Skeletal muscle tissue (tissue), 4 donors: ENCODE measurements around the gene TOLLIP. TPM values are rescaled to one million over a fixed set of nuclear protein-coding genes. Genes with fewer than 3 reads are reported as not detected.

Experiments
- H3K27ac ChIP-seq: one replicate; pipeline ENCODE4 v1.7.0; 2013; ENCODE audit warnings: mild to moderate bottlenecking, low read depth, low read length, inconsistent platforms
- H3K27me3 ChIP-seq, 3 donors: one replicate each; pipeline ENCODE4 v1.7.0; 2013; ENCODE audit warnings: low read length in 3 of 3; ENCODE audit not compliant: control insufficient read depth in 3 of 3, insufficient read depth in 3 of 3
- H3K36me3 ChIP-seq, 3 donors: one replicate each; pipeline ENCODE4 v1.7.0; 2013; ENCODE audit warnings: low read length in 3 of 3; ENCODE audit not compliant: control insufficient read depth in 3 of 3, insufficient read depth in 3 of 3
- H3K4me1 ChIP-seq, 3 donors: one replicate each; pipeline ENCODE4 v1.7.0; 2013; ENCODE audit warnings: low read length in 3 of 3, mild to moderate bottlenecking in 3 of 3; ENCODE audit not compliant: control insufficient read depth in 3 of 3, insufficient read depth in 3 of 3
- H3K4me3 ChIP-seq, 3 donors: one replicate each; pipeline ENCODE4 v1.7.0; 2013; ENCODE audit warnings: low read length in 3 of 3
- H3K9ac ChIP-seq, 3 donors: one replicate each; pipeline ENCODE4 v1.7.0; 2013; ENCODE audit warnings: low read length in 3 of 3, mild to moderate bottlenecking in 3 of 3, moderate library complexity in 2 of 3, low read depth in 1 of 3
- H3K9me3 ChIP-seq, 3 donors: one replicate each; pipeline ENCODE4 v1.7.0; 2013; ENCODE audit warnings: low read length in 3 of 3; ENCODE audit not compliant: control insufficient read depth in 3 of 3
- total RNA-seq: library from RNA; depleted of rRNA; stranded (reverse); fragments of >200 nt; gene quantifications from one replicate; pipeline ENCODE4 v1.2.3, GENCODE V29; 2014
- donor health status: Osteomylitis.

TOLLIP gene
- total RNA-seq, 1 donor from 2014 or later: 8.9 TPM

GRCh38 chr11:1335811-1336761 is 26.7 kb upstream of the TOLLIP start:
- Histone ChIP-seq H3K9me3 (no peaks in the 10 kb centered on the region), H3K9ac (peak overlapping the region; percentile 72 to 74 (median 74)), H3K36me3 (no peaks in the 10 kb centered on the region), H3K4me3 (peak overlapping the region; percentile 71 to 76 (median 72)), H3K4me1 (peaks cover 10 to 12% (median 10%) of the 10 kb centered on the region in 3 donors), H3K27me3 (peaks cover 0 to 2% (median 0%) of the 10 kb centered on the region in 3 donors), H3K27ac (peak overlapping the region; percentile 62)

GRCh38 chr11:1335264-1335810 is 25.9 kb upstream of the TOLLIP start:
- Histone ChIP-seq H3K4me3 (peak overlapping the region in 2 of 3 donors; percentile 71 to 72), H3K36me3 (no peaks in the 10 kb centered on the region), H3K27ac (peak overlapping the region; percentile 62), H3K9me3 (no peaks in the 10 kb centered on the region), H3K27me3 (peaks cover 0 to 2% (median 0%) of the 10 kb centered on the region in 3 donors), H3K9ac (peak overlapping the region; percentile 10 to 74 (median 25)), H3K4me1 (peaks cover 10 to 12% (median 10%) of the 10 kb centered on the region in 3 donors)

- H3K4me1 ChIP-seq: peaks cover 10 to 12% (median 10%) of the 10 kb centered on the region in 3 donors
Measured at GRCh38 chr11:1333860-1334259, 24.4 kb upstream of the TOLLIP start.

GRCh38 chr11:1333091-1333772 is 23.8 kb upstream of the TOLLIP start:
- Histone ChIP-seq H3K36me3 (no peaks in the 10 kb centered on the region), H3K27me3 (peaks cover 0 to 2% (median 0%) of the 10 kb centered on the region in 3 donors), H3K9me3 (no peaks in the 10 kb centered on the region), H3K27ac (no peak overlapping the region), H3K4me3 (no peak overlapping the region), H3K4me1 (peaks cover 10 to 12% (median 10%) of the 10 kb centered on the region in 3 donors), H3K9ac (no peak overlapping the region)

More at GRCh38 chr11:1333860-1334259, 24.4 kb upstream of the TOLLIP start:
- Histone ChIP-seq H3K27ac (no peak overlapping the region), H3K9me3 (no peaks in the 10 kb centered on the region), H3K36me3 (no peaks in the 10 kb centered on the region), H3K27me3 (peaks cover 0 to 2% (median 0%) of the 10 kb centered on the region in 3 donors), H3K4me3 (no peak overlapping the region), H3K9ac (no peak overlapping the region)

- H3K36me3 ChIP-seq: no peaks in the 10 kb centered on the region
- no peak overlapping the region for H3K9ac ChIP-seq
Measured at GRCh38 chr11:1330473-1330872, 21.0 kb upstream of the TOLLIP start.

GRCh38 chr11:1327064-1327460 is 17.6 kb upstream of the TOLLIP start:
- Histone ChIP-seq H3K9me3 (no peaks in the 10 kb centered on the region), H3K27ac (no peak overlapping the region), H3K4me1 (no peaks in the 10 kb centered on the region), H3K36me3 (no peaks in the 10 kb centered on the region), H3K27me3 (no peaks in the 10 kb centered on the region), H3K4me3 (no peak overlapping the region), H3K9ac (no peak overlapping the region)

More at GRCh38 chr11:1330473-1330872, 21.0 kb upstream of the TOLLIP start:
- Histone ChIP-seq H3K4me3 (no peak overlapping the region), H3K27ac (no peak overlapping the region), H3K27me3 (peaks cover 0 to 2% (median 0%) of the 10 kb centered on the region in 3 donors), H3K9me3 (no peaks in the 10 kb centered on the region), H3K4me1 (peaks cover 4 to 5% (median 4%) of the 10 kb centered on the region in 3 donors)

- no peak overlapping the region for H3K27ac ChIP-seq
Measured at GRCh38 chr11:1326435-1327063, 17.1 kb upstream of the TOLLIP start.

GRCh38 chr11:1323774-1324173 is 14.3 kb upstream of the TOLLIP start:
- Histone ChIP-seq H3K4me3 (no peak overlapping the region), H3K9me3 (no peaks in the 10 kb centered on the region), H3K9ac (no peak overlapping the region), H3K27me3 (no peaks in the 10 kb centered on the region), H3K36me3 (no peaks in the 10 kb centered on the region), H3K4me1 (no peaks in the 10 kb centered on the region), H3K27ac (no peak overlapping the region)

More at GRCh38 chr11:1326435-1327063, 17.1 kb upstream of the TOLLIP start:
- Histone ChIP-seq H3K4me3 (no peak overlapping the region), H3K9me3 (no peaks in the 10 kb centered on the region), H3K27me3 (no peaks in the 10 kb centered on the region), H3K9ac (no peak overlapping the region), H3K4me1 (no peaks in the 10 kb centered on the region), H3K36me3 (no peaks in the 10 kb centered on the region)

- Histone ChIP-seq H3K4me3 (no peak overlapping the region), H3K4me1 (no peaks in the 10 kb centered on the region), H3K36me3 (no peaks in the 10 kb centered on the region), H3K9ac (no peak overlapping the region), H3K27me3 (no peaks in the 10 kb centered on the region), H3K27ac (no peak overlapping the region), H3K9me3 (no peaks in the 10 kb centered on the region)
Measured at GRCh38 chr11:1317993-1318392, 8.6 kb upstream of the TOLLIP start.
